ENCODE data around the gene PITX2. TPM values are rescaled to one million over a fixed set of nuclear protein-coding genes. Genes with fewer than 3 reads are reported as not detected.

Gene PITX2
- total and polyA plus RNA-seq, 2 of the 8 experiments (the other 6 are each of a cell fraction or from before 2014, with no cell fraction given) = 0.09 to 0.67 TPM

DNA sequence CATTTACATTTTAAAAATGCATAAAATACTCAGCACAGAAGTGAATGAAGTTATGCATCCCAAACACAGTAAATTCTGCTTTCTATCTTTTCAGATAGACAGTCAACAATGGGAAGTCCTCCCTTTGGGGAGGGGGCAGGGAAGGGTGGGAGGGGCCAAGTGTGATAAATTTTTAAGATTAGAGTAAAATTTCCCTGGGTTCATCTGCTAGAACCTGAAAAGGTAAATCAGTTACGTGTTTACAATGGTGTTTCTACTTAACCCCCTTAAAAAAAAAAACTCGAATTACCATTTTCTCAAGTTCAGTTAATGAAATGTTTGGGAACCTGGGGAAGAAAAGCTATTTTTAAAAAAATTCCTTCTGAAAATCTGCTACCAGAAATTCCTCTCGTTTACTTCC is 9.1 kb downstream of the PITX2 start (continued):
- TF ChIP-seq SP4 (IDR thresholded peaks at IDR 0.05; ENCODE audit: low read length) (no peak), BACH1 (IDR thresholded peaks at IDR 0.05; ENCODE audit: low read length) (no peak)
